ENCODE measurements around the gene ABHD8. TPM values are rescaled to one million over a fixed set of nuclear protein-coding genes. Genes with fewer than 3 reads are reported as not detected.

The ABHD8 gene
- total and polyA plus RNA-seq, 2 of the 4 experiments (the other 2 are of a cell fraction), result 3.9 to 10.2 TPM

DNA sequence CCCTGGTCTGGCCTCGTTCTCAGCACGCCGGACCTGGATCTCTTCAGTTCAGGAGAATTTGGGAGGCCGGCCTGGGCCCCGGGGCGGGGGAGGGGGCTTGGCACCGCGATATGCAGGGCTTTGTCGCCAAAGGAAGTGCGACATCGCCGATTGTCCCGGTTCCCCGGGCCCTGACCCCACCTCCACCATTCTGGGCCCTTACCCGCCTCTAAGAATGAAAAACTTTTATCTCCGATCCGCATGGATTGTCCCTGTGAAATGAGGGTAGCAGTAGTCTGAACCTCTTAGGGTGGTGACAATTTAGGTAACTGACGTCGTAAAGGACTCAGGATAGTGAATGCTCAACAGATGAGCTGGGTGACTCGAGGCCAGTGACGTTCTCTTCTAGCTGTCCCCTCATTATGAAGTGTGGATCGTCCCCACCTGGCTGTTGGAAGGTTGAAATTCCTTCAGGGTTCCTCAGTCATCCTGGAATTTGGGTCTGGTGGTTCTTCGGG, 6.8 kb upstream of the ABHD8 start:
- Histone ChIP-seq H3K9me3 (ENCODE audit: control insufficient read depth, insufficient read depth, low read length) (no peaks in the 10 kb centered on the region), H4K5ac (ENCODE audit: low read depth, low read length) (peak overlapping the region; percentile 57), H3K14ac (replicated peaks; ENCODE audit: low read depth, low read length) (peak overlapping the region; percentile 95), H3K9me1 (ENCODE audit: insufficient read depth, low read length) (peaks cover 18% of the 10 kb centered on the region), H3K27me3 (ENCODE audit: control insufficient read depth, insufficient read depth, low read length) (no peaks in the 10 kb centered on the region), H4K91ac (ENCODE audit: insufficient read depth, low read depth, low read length) (peak overlapping the region; percentile 52), H3K4ac (ENCODE audit: low read depth, low read length) (peak overlapping the region; percentile 67), H3K4me3 (ENCODE audit: insufficient read depth, low read depth, low read length) (peak overlapping the region; percentile 60), H3K18ac (ENCODE audit: low read depth, low read length) (no peak overlapping the region), H3K4me1 (ENCODE audit: control insufficient read depth, insufficient read depth, low read length) (peaks cover 12% of the 10 kb centered on the region), H3K56ac (ENCODE audit: extremely low read depth, insufficient read depth, low read length) (peak overlapping the region; percentile 59; the same call in 1 of the 2 replicates), H2AFZ (replicated peaks; ENCODE audit: low read length, poor library complexity) (peak overlapping the region; percentile 95), H3K4me2 (ENCODE audit: low read depth, low read length) (peak overlapping the region; percentile 98), H4K8ac (ENCODE audit: low read depth in 2 of 2, low read length in 2 of 2) (peak overlapping the region; percentile 20 to 92; a peak in 2 of 4 replicates), H3K23ac (ENCODE audit: low read depth, low read length) (peak overlapping the region; percentile 96), H3K79me1 (ENCODE audit: low read depth in 1 of 2, low read length in 2 of 2) (peaks cover 34 to 75% of the 10 kb centered on the region in 2 experiments), H2BK5ac (ENCODE audit: low read depth, low read length, poor library complexity, severe bottlenecking) (peak overlapping the region; percentile 69), H2AK5ac (ENCODE audit: low read depth, low read length) (peak overlapping the region; percentile 94), H2BK20ac (ENCODE audit: low read depth, low read length) (0 out of 2 replicates have a peak overlapping the region, but pooled peaks have one; percentile 23), H3K36me3 (ENCODE audit: control insufficient read depth, insufficient read depth, low read length) (peaks cover 21% of the 10 kb centered on the region), H4K20me1 (ENCODE audit: insufficient read depth, low read length) (peaks cover 29% of the 10 kb centered on the region), H2BK120ac (ENCODE audit: low read depth, low read length) (peak overlapping the region; percentile 53; the same call in 1 of the 2 replicates), H3K27ac (ENCODE audit: insufficient read depth, low read length) (peak overlapping the region; percentile 60), H2AK9ac (replicated peaks; ENCODE audit: low read depth, low read length, poor library complexity) (peak overlapping the region; percentile 100), H2BK15ac (ENCODE audit: low read depth, low read length) (no peak overlapping the region), H3K9ac (ENCODE audit: low read depth, low read length) (peak overlapping the region; percentile 67)
- WGBS, 2 experiments (ENCODE audit: extremely low coverage in 2 of 2, insufficient read length in 1 of 2), result 8% methylated on average over 3 of the region's 23 CpGs; no CpG with 5 or more reads in 1 of the 2 experiments
- in situ Hi-C loops (cut with MboI; ENCODE audit: low sequenced_read_pairs) (no loop called here), intact Hi-C loops (cut with micrococcal nuclease) (loop anchor here (1.0 kb wide), 1 partner anchor 24 kb away; the partner anchor contains the start of gene ANO8), dilution Hi-C loops (cut with HindIII; ENCODE audit: low sequenced_read_pairs, unreplicated experiment) (no loop called here)
- DNase-seq, result no peak
- TF ChIP-seq BHLHE40 (IDR thresholded peaks at IDR 0.05; ENCODE audit: low read depth, low read length), result no peak
- TF ChIP-seq, protein P1, sequence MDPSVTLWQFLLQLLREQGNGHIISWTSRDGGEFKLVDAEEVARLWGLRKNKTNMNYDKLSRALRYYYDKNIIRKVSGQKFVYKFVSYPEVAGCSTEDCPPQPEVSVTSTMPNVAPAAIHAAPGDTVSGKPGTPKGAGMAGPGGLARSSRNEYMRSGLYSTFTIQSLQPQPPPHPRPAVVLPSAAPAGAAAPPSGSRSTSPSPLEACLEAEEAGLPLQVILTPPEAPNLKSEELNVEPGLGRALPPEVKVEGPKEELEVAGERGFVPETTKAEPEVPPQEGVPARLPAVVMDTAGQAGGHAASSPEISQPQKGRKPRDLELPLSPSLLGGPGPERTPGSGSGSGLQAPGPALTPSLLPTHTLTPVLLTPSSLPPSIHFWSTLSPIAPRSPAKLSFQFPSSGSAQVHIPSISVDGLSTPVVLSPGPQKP (IDR thresholded peaks at IDR 0.05; ENCODE audit: borderline replicate concordance, low read depth, low read length), result no peak
- TF ChIP-seq POLR2A (IDR thresholded peaks at IDR 0.05; ENCODE audit: low read depth, low read length), result no peak
- TF ChIP-seq NFE2L2 (IDR thresholded peaks at IDR 0.05; ENCODE audit: low read depth, low read length), result no peak
- TF ChIP-seq, protein P2, sequence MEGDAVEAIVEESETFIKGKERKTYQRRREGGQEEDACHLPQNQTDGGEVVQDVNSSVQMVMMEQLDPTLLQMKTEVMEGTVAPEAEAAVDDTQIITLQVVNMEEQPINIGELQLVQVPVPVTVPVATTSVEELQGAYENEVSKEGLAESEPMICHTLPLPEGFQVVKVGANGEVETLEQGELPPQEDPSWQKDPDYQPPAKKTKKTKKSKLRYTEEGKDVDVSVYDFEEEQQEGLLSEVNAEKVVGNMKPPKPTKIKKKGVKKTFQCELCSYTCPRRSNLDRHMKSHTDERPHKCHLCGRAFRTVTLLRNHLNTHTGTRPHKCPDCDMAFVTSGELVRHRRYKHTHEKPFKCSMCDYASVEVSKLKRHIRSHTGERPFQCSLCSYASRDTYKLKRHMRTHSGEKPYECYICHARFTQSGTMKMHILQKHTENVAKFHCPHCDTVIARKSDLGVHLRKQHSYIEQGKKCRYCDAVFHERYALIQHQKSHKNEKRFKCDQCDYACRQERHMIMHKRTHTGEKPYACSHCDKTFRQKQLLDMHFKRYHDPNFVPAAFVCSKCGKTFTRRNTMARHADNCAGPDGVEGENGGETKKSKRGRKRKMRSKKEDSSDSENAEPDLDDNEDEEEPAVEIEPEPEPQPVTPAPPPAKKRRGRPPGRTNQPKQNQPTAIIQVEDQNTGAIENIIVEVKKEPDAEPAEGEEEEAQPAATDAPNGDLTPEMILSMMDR (conservative IDR thresholded peaks at IDR 0.05; ENCODE audit: low read depth, low read length), result no peak
- TF ChIP-seq SMC3 (IDR thresholded peaks at IDR 0.05; ENCODE audit: low read depth, low read length), result no peak
- no peak for TF ChIP-seq MAFK (IDR thresholded peaks at IDR 0.05; ENCODE audit: low read depth, low read length)
- no peak for TF ChIP-seq FOS (IDR thresholded peaks at IDR 0.05; ENCODE audit: low read depth, low read length)
- no peak for TF ChIP-seq RFX5 (IDR thresholded peaks at IDR 0.05; ENCODE audit: low read depth, low read length)
- TF ChIP-seq RAD21 (IDR thresholded peaks at IDR 0.05; ENCODE audit: low read length), result no peak
- TF ChIP-seq CHD1 (IDR thresholded peaks at IDR 0.05; ENCODE audit: low read depth, low read length), result no peak
- no peak for TF ChIP-seq MAZ (IDR thresholded peaks at IDR 0.05; ENCODE audit: borderline replicate concordance, low read depth, low read length)
- TF ChIP-seq MXI1 (IDR thresholded peaks at IDR 0.05; ENCODE audit: borderline replicate concordance, low read depth, low read length), result no peak
- TF ChIP-seq CEBPB (IDR thresholded peaks at IDR 0.05; ENCODE audit: low read depth, low read length), result no peak
- TF ChIP-seq USF2 (IDR thresholded peaks at IDR 0.05; ENCODE audit: low read depth, low read length), result no peak
- no peak for TF ChIP-seq RCOR1 (IDR thresholded peaks at IDR 0.05; ENCODE audit: insufficient replicate concordance, low read length)
- POLR2A ChIA-PET (ENCODE audit: unreplicated experiment), result no interaction called here
- ATAC-seq (ENCODE audit: low read depth), result no peak
- BruUV-seq (replicated peaks), result no TSS peak
- CTCF ChIA-PET, result no interaction called here

Data from IMR-90 (cell line).